Mucosa of stomach (tissue), 1 donor: ENCODE measurements around the gene SOAT1.

Experiments used
- H3K27me3 ChIP-seq: one replicate; pipeline ENCODE4 v1.7.0; 2013; ENCODE audit warnings: mild to moderate bottlenecking, low read length; ENCODE audit not compliant: control insufficient read depth, insufficient read depth
- H3K36me3 ChIP-seq: one replicate; pipeline ENCODE4 v1.7.0; 2013; ENCODE audit warnings: low read length; ENCODE audit not compliant: control insufficient read depth, insufficient read depth
- H3K4me1 ChIP-seq: one replicate; pipeline ENCODE4 v1.7.0; 2013; ENCODE audit warnings: mild to moderate bottlenecking, low read length; ENCODE audit not compliant: control insufficient read depth, insufficient read depth
- H3K4me3 ChIP-seq: one replicate; pipeline ENCODE4 v1.7.0; 2013; ENCODE audit warnings: low read length
- H3K9ac ChIP-seq: one replicate; pipeline ENCODE4 v1.7.0; 2013; ENCODE audit warnings: mild to moderate bottlenecking, low read length, moderate library complexity
- H3K9me3 ChIP-seq: one replicate; pipeline ENCODE4 v1.7.0; 2013; ENCODE audit warnings: mild to moderate bottlenecking, low read length, moderate library complexity; ENCODE audit not compliant: control insufficient read depth
- donor health status: Pancreatic carcinoma.

SOAT1 gene

GRCh38 chr1:179310721-179311120 lies 17.1 kb downstream of the SOAT1 start:
- Histone ChIP-seq H3K4me3 (no peak overlapping the region), H3K27me3 (no peaks in the 10 kb centered on the region), H3K4me1 (no peaks in the 10 kb centered on the region), H3K9ac (no peak overlapping the region), H3K36me3 (no peaks in the 10 kb centered on the region), H3K9me3 (no peaks in the 10 kb centered on the region)

- H3K36me3 ChIP-seq, result no peaks in the 10 kb centered on the region
- H3K9me3 ChIP-seq, result no peaks in the 10 kb centered on the region
- H3K9ac ChIP-seq, result no peak overlapping the region
- no peaks in the 10 kb centered on the region for H3K4me1 ChIP-seq
- H3K27me3 ChIP-seq, result no peaks in the 10 kb centered on the region
- H3K4me3 ChIP-seq, result no peak overlapping the region
Measured at GRCh38 chr1:179311149-179311700, 17.6 kb downstream of the SOAT1 start.

GRCh38 chr1:179313004-179313403 lies 19.4 kb downstream of the SOAT1 start:
- H3K4me3 ChIP-seq, result no peak overlapping the region
- no peaks in the 10 kb centered on the region for H3K27me3 ChIP-seq
- H3K9me3 ChIP-seq, result no peaks in the 10 kb centered on the region
- H3K4me1 ChIP-seq, result no peaks in the 10 kb centered on the region
- no peak overlapping the region for H3K9ac ChIP-seq
- H3K36me3 ChIP-seq, result no peaks in the 10 kb centered on the region

GRCh38 chr1:179314928-179315327 lies 21.3 kb downstream of the SOAT1 start:
- Histone ChIP-seq H3K4me3 (no peak overlapping the region), H3K27me3 (no peaks in the 10 kb centered on the region), H3K4me1 (no peaks in the 10 kb centered on the region), H3K9me3 (no peaks in the 10 kb centered on the region), H3K36me3 (no peaks in the 10 kb centered on the region), H3K9ac (no peak overlapping the region)

- H3K9ac ChIP-seq, result no peak overlapping the region
- no peaks in the 10 kb centered on the region for H3K36me3 ChIP-seq
- no peaks in the 10 kb centered on the region for H3K4me1 ChIP-seq
- H3K4me3 ChIP-seq, result no peak overlapping the region
- H3K27me3 ChIP-seq, result no peaks in the 10 kb centered on the region
- no peaks in the 10 kb centered on the region for H3K9me3 ChIP-seq
Measured at GRCh38 chr1:179318491-179318890, 24.9 kb downstream of the SOAT1 start.

- Histone ChIP-seq H3K27me3 (no peaks in the 10 kb centered on the region), H3K36me3 (no peaks in the 10 kb centered on the region), H3K9me3 (no peaks in the 10 kb centered on the region), H3K4me1 (no peaks in the 10 kb centered on the region), H3K9ac (no peak overlapping the region), H3K4me3 (no peak overlapping the region)
Measured at GRCh38 chr1:179321533-179322216, 28.1 kb downstream of the SOAT1 start.

GRCh38 chr1:179322557-179322956 lies 29.0 kb downstream of the SOAT1 start:
- Histone ChIP-seq H3K9me3 (no peaks in the 10 kb centered on the region), H3K4me3 (no peak overlapping the region), H3K27me3 (no peaks in the 10 kb centered on the region), H3K36me3 (no peaks in the 10 kb centered on the region), H3K9ac (no peak overlapping the region), H3K4me1 (no peaks in the 10 kb centered on the region)

- no peak overlapping the region for H3K4me3 ChIP-seq
- no peak overlapping the region for H3K9ac ChIP-seq
- no peaks in the 10 kb centered on the region for H3K27me3 ChIP-seq
- no peaks in the 10 kb centered on the region for H3K4me1 ChIP-seq
- H3K9me3 ChIP-seq, result no peaks in the 10 kb centered on the region
- no peaks in the 10 kb centered on the region for H3K36me3 ChIP-seq
Measured at GRCh38 chr1:179323436-179323835, 29.8 kb downstream of the SOAT1 start.

GRCh38 chr1:179325836-179326235 lies 32.2 kb downstream of the SOAT1 start:
- Histone ChIP-seq H3K27me3 (no peaks in the 10 kb centered on the region), H3K4me1 (no peaks in the 10 kb centered on the region), H3K9ac (no peak overlapping the region), H3K9me3 (no peaks in the 10 kb centered on the region), H3K36me3 (no peaks in the 10 kb centered on the region), H3K4me3 (no peak overlapping the region)

GRCh38 chr1:179326746-179327145 lies 33.1 kb downstream of the SOAT1 start:
- Histone ChIP-seq H3K27me3 (no peaks in the 10 kb centered on the region), H3K36me3 (no peaks in the 10 kb centered on the region), H3K9me3 (no peaks in the 10 kb centered on the region), H3K4me3 (no peak overlapping the region), H3K9ac (no peak overlapping the region), H3K4me1 (no peaks in the 10 kb centered on the region)

- Histone ChIP-seq H3K27me3 (no peaks in the 10 kb centered on the region), H3K36me3 (no peaks in the 10 kb centered on the region), H3K4me3 (no peak overlapping the region), H3K4me1 (no peaks in the 10 kb centered on the region), H3K9me3 (no peaks in the 10 kb centered on the region), H3K9ac (no peak overlapping the region)
Measured at GRCh38 chr1:179327196-179327595, 33.6 kb downstream of the SOAT1 start.

GRCh38 chr1:179327679-179328078 lies 34.1 kb downstream of the SOAT1 start:
- Histone ChIP-seq H3K9me3 (no peaks in the 10 kb centered on the region), H3K4me1 (no peaks in the 10 kb centered on the region), H3K36me3 (no peaks in the 10 kb centered on the region), H3K4me3 (no peak overlapping the region), H3K9ac (no peak overlapping the region), H3K27me3 (no peaks in the 10 kb centered on the region)

GRCh38 chr1:179329862-179330261 lies 36.3 kb downstream of the SOAT1 start:
- no peak overlapping the region for H3K4me3 ChIP-seq
- H3K27me3 ChIP-seq, result no peaks in the 10 kb centered on the region
- no peak overlapping the region for H3K9ac ChIP-seq
- H3K9me3 ChIP-seq, result no peaks in the 10 kb centered on the region
- no peaks in the 10 kb centered on the region for H3K36me3 ChIP-seq
- H3K4me1 ChIP-seq, result no peaks in the 10 kb centered on the region
